K562 (cell line): Measurements from ENCODE around the gene TNF. TPM values are rescaled to one million over a fixed set of nuclear protein-coding genes. Genes with fewer than 3 reads are reported as not detected.

Experiments
- CAMTA2 ChIP-seq: fragments of 250-450 bp; sonication (Bioruptor Pico); conservative IDR thresholded peaks from 2 replicates; pipeline ENCODE4 v1.5.1; 2022
- CBFA2T2 ChIP-seq: fragments of 450-650 bp; conservative IDR thresholded peaks from 2 replicates; pipeline ENCODE4 v1.6.1; 2017; ENCODE audit warnings: mild to moderate bottlenecking
- CCNT2 ChIP-seq: IDR thresholded peaks from 2 replicates; pipeline ENCODE4 v1.6.1; 2011; ENCODE audit warnings: borderline replicate concordance, low read depth, mild to moderate bottlenecking, moderate library complexity, mixed read lengths, low read length; ENCODE audit not compliant: insufficient read length; ENCODE audit errors: extremely low read depth
- CREM ChIP-seq: IDR thresholded peaks from 2 replicates; pipeline ENCODE4 v1.6.1; 2014; ENCODE audit warnings: antibody characterized with exemption, low read depth
- EP300 ChIP-seq: IDR thresholded peaks from 2 replicates; pipeline ENCODE4 v1.6.1; 2012; ENCODE audit warnings: low read length, improper control_type of control experiment
- ESRRA ChIP-seq: fragments of 450-650 bp; IDR thresholded peaks from 2 replicates; pipeline ENCODE4 v1.6.1; 2014; ENCODE audit warnings: low read depth, mild to moderate bottlenecking, moderate library complexity, borderline replicate concordance
- GTF3C2 ChIP-seq: IDR thresholded peaks from 3 replicates; pipeline ENCODE4 v1.6.1; 2011; ENCODE audit warnings: borderline replicate concordance, mild to moderate bottlenecking, moderate library complexity; ENCODE audit not compliant: insufficient read length; ENCODE audit errors: extremely low read depth
- HDAC1 ChIP-seq, 2 experiments: fragments of 450-650 bp; IDR thresholded peaks; 2 replicates each; pipeline ENCODE4 v1.6.1; 2016 to 2017; ENCODE audit warnings: inconsistent platforms in 1 of 2, mild to moderate bottlenecking in 1 of 2, moderate library complexity in 1 of 2
- HDAC2 ChIP-seq: fragments of 450-650 bp; IDR thresholded peaks from 2 replicates; pipeline ENCODE4 v1.6.1; 2016; ENCODE audit warnings: mild to moderate bottlenecking
- IRF9 ChIP-seq: fragments of 450-650 bp; IDR thresholded peaks from 2 replicates; pipeline ENCODE4 v1.6.1; 2016; ENCODE audit warnings: missing biosample characterization, missing genetic modification characterization
- JUND ChIP-seq, 2 experiments: IDR thresholded peaks; 2 replicates in 1 of 2; 3 replicates in 1 of 2; pipeline ENCODE4 v1.6.1; 2011; ENCODE audit warnings: borderline replicate concordance in 2 of 2, low read depth in 2 of 2, low read length in 2 of 2, improper control_type of control experiment in 1 of 2, missing biosample characterization in 1 of 2, missing genetic modification characterization in 1 of 2, missing genetic modification reagents in 1 of 2
- MNT ChIP-seq, 2 experiments: fragments of 450-650 bp; conservative IDR thresholded peaks; 2 replicates each; pipeline ENCODE4 v1.6.1; 2017; ENCODE audit warnings: mild to moderate bottlenecking in 2 of 2, moderate library complexity in 2 of 2
- NCOA6 ChIP-seq: fragments of 450-650 bp; IDR thresholded peaks from 2 replicates; pipeline ENCODE4 v1.6.1; 2017; ENCODE audit warnings: mild to moderate bottlenecking
- POLR2AphosphoS5 ChIP-seq: IDR thresholded peaks from 2 replicates; pipeline ENCODE4 v1.6.1; 2011; ENCODE audit warnings: mild to moderate bottlenecking, low read depth, low read length, moderate library complexity; ENCODE audit not compliant: control insufficient read depth, insufficient read depth
- RCOR1 ChIP-seq, 2 experiments: IDR thresholded peaks; 2 replicates each; pipeline ENCODE4 v1.6.1; 2012; ENCODE audit warnings: low read depth in 2 of 2, low read length in 2 of 2, borderline replicate concordance in 1 of 2, improper control_type of control experiment in 1 of 2
- SIX5 ChIP-seq, 2 experiments: IDR thresholded peaks; 2 replicates each; pipeline ENCODE4 v1.6.1; 2011; ENCODE audit warnings: low read length in 2 of 2, borderline replicate concordance in 1 of 2, low read depth in 1 of 2, mild to moderate bottlenecking in 1 of 2, moderate library complexity in 1 of 2; ENCODE audit not compliant: insufficient read depth in 1 of 2
- THRB ChIP-seq: fragments of 450-650 bp; formaldehyde crosslinking; conservative IDR thresholded peaks from 2 replicates; pipeline ENCODE4 v1.4.0; 2022; ENCODE audit warnings: mild to moderate bottlenecking, missing genetic modification characterization
- TSC22D4 ChIP-seq: fragments of 450-650 bp; IDR thresholded peaks from 2 replicates; pipeline ENCODE4 v1.6.1; 2016; ENCODE audit warnings: missing genetic modification characterization, missing biosample characterization, control low read depth
- ZBTB1 ChIP-seq: sonication (generic); formaldehyde crosslinking; IDR thresholded peaks from 2 replicates; pipeline ENCODE4 v1.8.1; 2023; ENCODE audit warnings: missing genetic modification reagents, low read depth, mild to moderate bottlenecking, borderline replicate concordance
- polyA plus RNA-seq, 8 experiments: library from polyadenylated mRNA; depleted of rRNA in 4 of 8; stranded (reverse) in 5 of 8; unstranded in 3 of 8; fragments of >200 nt; fragmentation: Nextera tagmentation in 2 of 8; fragmentation: Illumina TruSeq in 1 of 8; extraction: Ambion mirVana in 2 of 8; extraction: Trizol in 1 of 8; gene quantifications; 2 replicates each; pipeline versions ENCODE4 v1.2.1 to v1.2.3, GENCODE V29; 2011 to 2014; ENCODE audit warnings: inconsistent platforms in 1 of 8, missing spikeins in 1 of 8
- total RNA-seq, 7 experiments: library from RNA; depleted of rRNA in 6 of 7; stranded (reverse); fragments of >200 nt in 6 of 7; fragmentation: Illumina TruSeq in 2 of 7; extraction: Trizol in 2 of 7; gene quantifications; 2 replicates each; pipeline versions ENCODE4 v1.2.1 to v1.2.3, GENCODE V29; 2011 to 2021; ENCODE audit warnings: low replicate concordance in 1 of 7

Gene TNF
- total and polyA plus RNA-seq, 9 of the 15 experiments (the other 6 are each of a cell fraction or from before 2014, with no cell fraction given) = 0.08 to 0.40 TPM; not detected in 7

GRCh38 chr6:31559958-31560696, 15.2 kb upstream of the TNF start (continued):
- peak; percentile 51 for TF ChIP-seq POLR2AphosphoS5
- TF ChIP-seq SIX5 (IDR thresholded peaks at IDR 0.05; ENCODE audit: borderline replicate concordance in 1 of 2, insufficient read depth in 1 of 2, low read depth in 1 of 2, low read length in 2 of 2) = no peak
- peak; percentile 78 for TF ChIP-seq CBFA2T2
- peak; percentile 32; the same call in 1 of the 2 replicates for TF ChIP-seq NCOA6
- peak; percentile 83 for TF ChIP-seq EP300
- 0 out of 2 replicates have a peak, but pooled peaks have one; percentile 39 for TF ChIP-seq CREM
- TF ChIP-seq ESRRA = no peak
- TF ChIP-seq THRB (CRISPR knock-in tag) = no peak
- 0 out of 2 replicates have a peak, but pooled peaks have one; percentile 14 for TF ChIP-seq HDAC2
- TF ChIP-seq CCNT2 = peak; percentile 23
- TF ChIP-seq MNT (conservative IDR thresholded peaks at IDR 0.05) = peak; percentile 69 to 84
- no peak for TF ChIP-seq TSC22D4 (tag)
- no peak for TF ChIP-seq CAMTA2
- TF ChIP-seq ZBTB1 (CRISPR knock-in tag) = no peak
- TF ChIP-seq HDAC1 (IDR thresholded peaks at IDR 0.05) = peak in 1 of 2 experiments; percentile 32; a peak in 2 of 4 replicates
- TF ChIP-seq JUND (IDR thresholded peaks at IDR 0.05; ENCODE audit: borderline replicate concordance, low read depth, low read length) = peak; percentile 88
- TF ChIP-seq JUND (tag; IDR thresholded peaks at IDR 0.05; ENCODE audit: borderline replicate concordance, low read depth, low read length) = peak; percentile 61; the same call in 1 of the 3 replicates
- TF ChIP-seq IRF9 = no peak
- peak in 1 of 2 experiments; percentile 84; a peak in 1 of 4 replicates for TF ChIP-seq RCOR1 (IDR thresholded peaks at IDR 0.05; ENCODE audit: borderline replicate concordance in 1 of 2, low read depth in 2 of 2, low read length in 2 of 2)
- no peak for TF ChIP-seq GTF3C2
